Pancreas (tissue), 10 donors: ENCODE measurements around the gene FRS3. TPM values are rescaled to one million over a fixed set of nuclear protein-coding genes. Genes with fewer than 3 reads are reported as not detected.

Source experiments
- ATAC-seq, 4 donors: fragments of 200-7000 bp; cut with Tn5 transposase; one replicate each; pipeline versions ENCODE4 v1.8.0 to v1.9.1; 2020; ENCODE audit warnings: mild to moderate bottlenecking in 4 of 4, moderate library complexity in 4 of 4
- DNase-seq, 6 donors: peaks; one replicate each; pipeline ENCODE4 v3.0.0-alpha.2; 2020
- FAIRE-seq: peaks from 2 replicates; lab custom pipeline; 2012; peaks lifted over from hg19 to GRCh38; lab: Jason Lieb, UNC
- H3K27ac ChIP-seq, 4 donors: fragments of 200-600 bp; sonication (generic); 1 replicate in 3 of 4; 2 replicates in 1 of 4; pipeline versions ENCODE4 v1.5.0 to v1.8.0; 2020
- H3K27me3 ChIP-seq, 4 donors: fragments of 200-600 bp; one replicate each; pipeline ENCODE4 v1.8.0; 2021
- H3K36me3 ChIP-seq, 3 donors: fragments of 200-600 bp; sonication (generic) in 1 of 3; one replicate each; pipeline versions ENCODE4 v1.5.0 to v1.8.0; 2020 to 2021
- H3K4me1 ChIP-seq, 3 donors: fragments of 200-600 bp; one replicate each; pipeline ENCODE4 v1.8.0; 2021
- H3K4me3 ChIP-seq, 4 donors: fragments of 200-600 bp; sonication (generic) in 2 of 4; one replicate each; pipeline versions ENCODE4 v1.5.0 to v1.8.0; 2020 to 2021
- H3K9me3 ChIP-seq, 4 donors: fragments of 200-600 bp; one replicate each; pipeline ENCODE4 v1.8.0; 2021
- CTCF ChIP-seq, 4 donors: fragments of 200-600 bp; sonication (generic) in 3 of 4; IDR thresholded peaks; one replicate each; pipeline versions ENCODE4 v1.5.0 to v1.8.0; 2021; ENCODE audit warnings: antibody characterized with exemption in 4 of 4
- WGBS, 2 donors: extraction: QIAGEN DNeasy Blood & Tissue Kit; methylation state at CpG; one replicate each; pipeline ENCODE4 v1.1.7; 2013; 5-methylcytosine and 5-hydroxymethylcytosine counted together
- intact Hi-C, 3 donors: fragments of 100-400 bp; cut with DNase I; formaldehyde crosslinking; loops; one replicate each; pipeline versions ENCODE4 v1.11.1 to v1.14.2; 2022
- polyA plus RNA-seq, 2 donors: library from polyadenylated mRNA; stranded (reverse); fragments of 200-250 nt; gene quantifications; one replicate each; pipeline ENCODE4 v1.2.3, GENCODE V29; 2013
- total RNA-seq, 6 donors: library from RNA; stranded (reverse); fragmentation: NEBNext Ultra II Directional in 4 of 6; extraction: Animal tissue kit (Norgen Biotek cat#: 25700) in 4 of 6; gene quantifications; one replicate each; pipeline versions ENCODE4 v1.2.1 to v1.2.4, GENCODE V29; 2021 to 2023
- donor health status: healthy with polysubstance abuse.
- donor health status: DM: no; HTN: no; CAD: no; lungs with moderate emphysema.
- donor health status: DM: no; HTN: no; CAD: no.
- donor health status: control.
- donor health status: control.
- donor health status: Bipolar disorder and iron deficiency.
- donor health status: DM: yes; HTN: yes; CAD: no.
- donor health status: DM: no; HTN: no; CAD: no.
- donor health status: DM: no; HTN: no; CAD: no.
- donor health status: DM: yes; HTN: yes; CAD: no.

Gene FRS3
- total and polyA plus RNA-seq, 8 donors, result 2.1 to 7.8 (median 3.7) TPM

- no peak overlapping the region for H3K4me3 ChIP-seq
- H3K27me3 ChIP-seq, result no peaks in the 10 kb centered on the region
- no peaks in the 10 kb centered on the region for H3K36me3 ChIP-seq
- FAIRE-seq, result no peak
- 82 to 86% methylated on average over 6 of the region's 6 CpGs for WGBS, 2 donors
- H3K9me3 ChIP-seq, result no peaks in the 10 kb centered on the region
- no peak for ATAC-seq
- no peak for TF ChIP-seq CTCF (IDR thresholded peaks at IDR 0.05)
- H3K4me1 ChIP-seq, result no peaks in the 10 kb centered on the region
- intact Hi-C loops, result no loop called here
- H3K27ac ChIP-seq, result no peak overlapping the region
- DNase-seq, result no peak
These were observed 21.1 kb downstream of the FRS3 start for GRCh38 chr6:41758641-41759035.

GRCh38 chr6:41757931-41758640, 21.6 kb downstream of the FRS3 start:
- WGBS, 2 donors, result 62% methylated on average over 8 of the region's 8 CpGs
- Histone ChIP-seq H3K27ac (no peak overlapping the region), H3K36me3 (no peaks in the 10 kb centered on the region), H3K9me3 (no peaks in the 10 kb centered on the region), H3K4me3 (no peak overlapping the region), H3K4me1 (no peaks in the 10 kb centered on the region), H3K27me3 (no peaks in the 10 kb centered on the region)
- peak in 1 of 6 donors; percentile 9 for DNase-seq
- FAIRE-seq, result no peak
- ATAC-seq, result no peak
- TF ChIP-seq CTCF (IDR thresholded peaks at IDR 0.05), result no peak
- intact Hi-C loops, result no loop called here

GRCh38 chr6:41757271-41757670, 22.4 kb downstream of the FRS3 start:
- no peaks in the 10 kb centered on the region for H3K36me3 ChIP-seq
- H3K4me3 ChIP-seq, result no peak overlapping the region
- WGBS, 2 donors, result 81 to 83% methylated on average over 6 of the region's 6 CpGs
- ATAC-seq (no peak), DNase-seq (peak in 1 of 6 donors; percentile 16), FAIRE-seq (no peak)
- H3K27ac ChIP-seq, result no peak overlapping the region
- intact Hi-C loops, result no loop called here
- no peaks in the 10 kb centered on the region for H3K27me3 ChIP-seq
- no peaks in the 10 kb centered on the region for H3K9me3 ChIP-seq
- TF ChIP-seq CTCF (IDR thresholded peaks at IDR 0.05), result no peak
- H3K4me1 ChIP-seq, result no peaks in the 10 kb centered on the region

GRCh38 chr6:41756354-41756753, 23.3 kb downstream of the FRS3 start:
- Histone ChIP-seq H3K27ac (no peak overlapping the region), H3K36me3 (no peaks in the 10 kb centered on the region), H3K4me3 (no peak overlapping the region), H3K4me1 (no peaks in the 10 kb centered on the region), H3K9me3 (no peaks in the 10 kb centered on the region), H3K27me3 (no peaks in the 10 kb centered on the region)
- no peak for ATAC-seq
- intact Hi-C loops, result no loop called here
- TF ChIP-seq CTCF (IDR thresholded peaks at IDR 0.05), result no peak
- FAIRE-seq, result no peak
- 77 to 78% methylated on average over 12 to 13 of the region's 13 CpGs for WGBS, 2 donors
- DNase-seq, result peak in 1 of 6 donors; percentile 37

- H3K4me1 ChIP-seq, result no peaks in the 10 kb centered on the region
- FAIRE-seq, result no peak
- 50 to 57% methylated on average over 4 of the region's 4 CpGs for WGBS, 2 donors
These were observed 23.8 kb downstream of the FRS3 start for GRCh38 chr6:41755895-41756294.

More at GRCh38 chr6:41755895-41756294, 23.8 kb downstream of the FRS3 start:
- TF ChIP-seq CTCF (IDR thresholded peaks at IDR 0.05), result no peak
- DNase-seq (peak in 1 of 6 donors; percentile 3), ATAC-seq (no peak)
- Histone ChIP-seq H3K27me3 (no peaks in the 10 kb centered on the region), H3K36me3 (no peaks in the 10 kb centered on the region), H3K4me3 (no peak overlapping the region), H3K9me3 (no peaks in the 10 kb centered on the region), H3K27ac (no peak overlapping the region)
- intact Hi-C loops, result no loop called here
